ENCODE measurements around the gene KCNA3.
A peak's percentile ranks its signal among the peaks of the same experiment; 100 is the strongest.

KCNA3 gene

DNA sequence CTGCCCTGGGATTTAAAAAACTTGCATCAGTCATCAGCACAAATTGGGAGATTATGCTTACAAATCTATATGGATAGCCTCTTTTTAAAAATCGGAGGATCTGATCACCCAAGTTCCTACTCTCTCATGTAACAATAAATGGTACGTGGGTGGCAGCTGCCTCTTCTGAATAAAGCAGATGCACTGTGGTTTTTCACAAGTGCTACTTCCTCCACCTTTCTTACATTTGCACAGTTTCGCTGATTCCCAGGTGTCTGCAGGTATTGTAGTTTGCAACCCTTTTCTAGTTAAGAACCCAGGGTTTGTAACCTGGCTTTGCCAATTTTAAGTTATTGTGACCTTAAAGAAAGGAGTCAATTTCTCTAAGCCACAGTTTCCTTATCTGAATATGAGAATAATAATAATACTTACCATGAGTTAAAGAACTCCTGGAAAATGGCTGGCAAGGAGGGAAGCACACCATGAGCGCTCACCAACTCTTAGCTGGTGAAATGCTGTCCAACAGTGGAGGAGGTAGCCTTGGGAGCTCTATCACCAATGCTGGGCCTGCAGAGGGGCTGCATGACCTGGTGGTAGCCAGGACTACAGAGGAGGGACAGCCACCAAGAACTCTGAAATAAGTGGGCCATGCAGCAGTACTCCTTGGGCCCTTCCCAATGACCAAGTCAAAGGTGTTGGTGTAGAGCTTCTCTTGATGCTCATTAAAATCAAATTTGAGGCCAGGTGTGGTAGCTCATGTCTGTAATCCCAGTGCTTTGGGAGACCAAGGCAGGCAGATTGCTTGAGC lies 38.4 kb downstream of the KCNA3 start:
- H3K4me1 Mint-ChIP-seq, result peaks cover 2% of the 10 kb centered on the region
- DNase-seq (no peak), ATAC-seq (no peak)
- H3K4me3 Mint-ChIP-seq, result peak overlapping the region; percentile 71 to 79
- H3K27ac Mint-ChIP-seq, result peak overlapping the region in 1 of 2 donors; percentile 91
- peaks cover 2 to 15% of the 10 kb centered on the region in 2 donors for H3K9me3 Mint-ChIP-seq
- no peaks in the 10 kb centered on the region for H3K27me3 Mint-ChIP-seq

- no peaks in the 10 kb centered on the region for H3K27me3 Mint-ChIP-seq
- peaks cover 0 to 11% of the 10 kb centered on the region in 2 donors for H3K9me3 Mint-ChIP-seq
- H3K4me3 Mint-ChIP-seq, result peak overlapping the region; percentile 71 to 79
- no peaks in the 10 kb centered on the region for H3K4me1 Mint-ChIP-seq
- DNase-seq (no peak), ATAC-seq (no peak)
- peak overlapping the region; percentile 74 to 91 for H3K27ac Mint-ChIP-seq
These were observed 39.3 kb downstream of the KCNA3 start for GRCh38 chr1:110635434-110635833.

GRCh38 chr1:110634455-110635311 lies 40.1 kb downstream of the KCNA3 start:
- H3K27me3 Mint-ChIP-seq, result no peaks in the 10 kb centered on the region
- peak overlapping the region; percentile 71 to 79 for H3K4me3 Mint-ChIP-seq
- peaks cover 0 to 4% of the 10 kb centered on the region in 2 donors for H3K9me3 Mint-ChIP-seq
- DNase-seq (peak; percentile 67 to 84), ATAC-seq (peak; percentile 69)
- H3K27ac Mint-ChIP-seq, result peak overlapping the region; percentile 74 to 91
- no peaks in the 10 kb centered on the region for H3K4me1 Mint-ChIP-seq

GRCh38 chr1:110634086-110634454 lies 40.7 kb downstream of the KCNA3 start:
- Mint-ChIP-seq H3K27me3 (no peaks in the 10 kb centered on the region), H3K4me1 (no peaks in the 10 kb centered on the region), H3K27ac (no peak overlapping the region), H3K4me3 (peak overlapping the region in 1 of 2 donors; percentile 79), H3K9me3 (no peaks in the 10 kb centered on the region)
- DNase-seq (no peak), ATAC-seq (no peak)

DNA sequence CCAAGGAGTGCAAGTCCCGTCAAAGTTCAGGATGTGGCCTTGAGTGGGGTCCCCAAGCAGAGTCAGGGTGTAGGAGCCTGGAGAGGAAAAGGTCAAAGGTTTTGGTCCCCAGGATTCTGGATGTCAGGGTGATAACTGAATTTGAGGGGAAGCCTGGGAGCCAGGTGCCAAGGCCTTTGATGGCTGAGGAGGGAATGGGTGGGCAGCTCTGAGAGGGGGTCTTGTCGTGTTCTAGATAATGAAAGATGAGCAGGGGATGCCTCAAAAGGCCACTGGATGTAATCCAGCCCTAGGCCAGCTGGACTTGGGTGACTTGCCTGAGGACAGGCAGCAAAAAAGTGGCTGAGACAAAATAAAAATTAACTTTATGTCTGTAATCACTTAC lies 41.1 kb downstream of the KCNA3 start:
- Mint-ChIP-seq H3K4me1 (no peaks in the 10 kb centered on the region), H3K27ac (no peak overlapping the region), H3K4me3 (peak overlapping the region; percentile 22 to 57), H3K9me3 (no peaks in the 10 kb centered on the region), H3K27me3 (no peaks in the 10 kb centered on the region)
- ATAC-seq (no peak), DNase-seq (no peak)

DNA sequence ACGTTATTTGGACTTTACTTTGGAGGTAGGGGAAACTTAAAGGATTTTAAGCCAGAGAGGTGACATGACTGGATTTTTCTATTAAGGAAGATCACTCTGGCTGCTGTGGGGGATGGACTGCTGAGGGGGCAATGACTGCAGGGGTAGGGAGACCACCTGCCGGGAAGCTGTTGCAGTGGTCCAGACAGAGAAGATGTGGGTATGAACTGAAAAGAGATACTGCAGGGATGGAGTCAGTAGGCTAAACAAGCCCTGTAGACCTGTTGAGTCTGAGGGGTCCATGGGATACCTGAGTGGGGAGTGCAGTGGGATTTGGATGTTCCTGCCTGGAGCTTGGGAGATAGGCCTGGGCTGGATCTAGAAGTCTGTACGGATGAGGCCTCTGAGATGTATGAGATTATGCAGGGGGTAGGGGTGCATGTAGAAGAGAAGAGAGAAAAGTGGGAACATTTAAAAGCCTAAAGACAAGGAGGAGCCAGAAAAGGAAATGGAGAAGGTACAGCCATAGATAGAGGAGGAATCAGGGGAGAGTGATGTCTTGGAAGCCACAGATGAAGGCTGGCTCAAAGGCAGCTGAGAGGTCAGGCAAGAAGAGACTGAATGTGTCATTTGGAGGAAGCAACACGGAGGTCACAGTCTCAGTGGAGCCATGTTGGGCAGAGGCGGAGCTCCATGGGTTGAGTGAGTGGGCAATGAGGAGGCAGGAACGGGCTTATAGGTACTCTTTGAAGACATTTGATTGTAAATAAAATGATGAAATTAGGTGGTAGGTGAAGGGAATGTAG lies 42.7 kb downstream of the KCNA3 start:
- H3K27me3 Mint-ChIP-seq, result no peaks in the 10 kb centered on the region

GRCh38 chr1:110630839-110631663 lies 43.7 kb downstream of the KCNA3 start:
- H3K27ac Mint-ChIP-seq, result no peak overlapping the region
- no peak overlapping the region for H3K4me3 Mint-ChIP-seq
- peak; percentile 85 for ATAC-seq
- H3K27me3 Mint-ChIP-seq, result no peaks in the 10 kb centered on the region
- peaks cover 20% of the 10 kb centered on the region for H3K4me1 Mint-ChIP-seq
- DNase-seq, result peak; percentile 88 to 90
- H3K9me3 Mint-ChIP-seq, result no peaks in the 10 kb centered on the region

More for the DNA sequence above, 42.7 kb downstream of the KCNA3 start:
- no peak overlapping the region for H3K4me3 Mint-ChIP-seq
- no peak for ATAC-seq
- H3K9me3 Mint-ChIP-seq, result no peaks in the 10 kb centered on the region
- DNase-seq, result no peak
- H3K27ac Mint-ChIP-seq, result no peak overlapping the region
- peaks cover 12% of the 10 kb centered on the region for H3K4me1 Mint-ChIP-seq

GRCh38 chr1:110628323-110629105 lies 46.2 kb downstream of the KCNA3 start:
- DNase-seq (no peak), ATAC-seq (no peak)
- Mint-ChIP-seq H3K4me1 (peaks cover 20% of the 10 kb centered on the region), H3K27me3 (no peaks in the 10 kb centered on the region), H3K27ac (no peak overlapping the region), H3K4me3 (no peak overlapping the region), H3K9me3 (no peaks in the 10 kb centered on the region)

GRCh38 chr1:110627764-110628163 lies 47.0 kb downstream of the KCNA3 start:
- DNase-seq (no peak), ATAC-seq (no peak)
- H3K9me3 Mint-ChIP-seq, result no peaks in the 10 kb centered on the region
- H3K27me3 Mint-ChIP-seq, result no peaks in the 10 kb centered on the region
- no peak overlapping the region for H3K4me3 Mint-ChIP-seq
- H3K4me1 Mint-ChIP-seq, result peaks cover 20% of the 10 kb centered on the region
- no peak overlapping the region for H3K27ac Mint-ChIP-seq

DNA sequence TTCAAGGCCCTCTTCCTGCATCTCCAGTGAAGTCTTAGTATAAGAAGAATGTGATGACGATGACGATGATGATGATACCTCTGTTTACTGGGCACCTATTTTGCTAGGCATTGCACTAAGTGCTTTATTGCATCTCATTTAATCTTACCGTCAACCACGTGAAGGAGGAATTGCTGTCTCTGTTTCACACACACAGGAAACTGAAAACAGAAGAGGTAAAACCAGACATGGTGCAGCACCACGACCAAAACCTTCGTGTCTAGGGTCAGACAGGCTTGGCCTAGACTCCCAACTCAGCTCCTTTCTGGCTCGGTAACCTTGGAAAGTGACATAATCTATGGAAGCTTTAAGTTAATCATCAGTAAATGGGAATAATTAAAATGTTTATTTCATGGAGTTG lies 47.9 kb downstream of the KCNA3 start:
- peaks cover 20% of the 10 kb centered on the region for H3K4me1 Mint-ChIP-seq
- no peak for DNase-seq
- no peak for ATAC-seq
- no peak overlapping the region for H3K4me3 Mint-ChIP-seq
- no peaks in the 10 kb centered on the region for H3K9me3 Mint-ChIP-seq
- H3K27ac Mint-ChIP-seq, result no peak overlapping the region
- H3K27me3 Mint-ChIP-seq, result no peaks in the 10 kb centered on the region

All from stimulated activated naive CD8-positive, alpha-beta T cell treated with anti-CD3 and anti-CD28 coated beads, Interleukin-15, amount 100 ng/mL, for 72 hours (primary cell).